HUES64 (cell line): ENCODE data around the gene TMUB1.

Source experiments
- H3K27ac ChIP-seq: 2 replicates; pipeline ENCODE4 v1.7.0; 2013; ENCODE audit warnings: low read depth, low read length, inconsistent platforms
- H3K27me3 ChIP-seq: 2 replicates; pipeline ENCODE4 v1.6.1; 2013; ENCODE audit warnings: mild to moderate bottlenecking, low read length; ENCODE audit not compliant: insufficient read depth
- H3K36me3 ChIP-seq: 2 replicates; pipeline ENCODE4 v1.6.1; 2013; ENCODE audit warnings: mild to moderate bottlenecking, low read length; ENCODE audit not compliant: insufficient read depth
- H3K4me1 ChIP-seq: 2 replicates; pipeline ENCODE4 v1.6.1; 2013; ENCODE audit warnings: mild to moderate bottlenecking, low read length, moderate library complexity; ENCODE audit not compliant: insufficient read depth
- H3K4me3 ChIP-seq: 2 replicates; pipeline ENCODE4 v1.5.1; 2013; ENCODE audit warnings: mild to moderate bottlenecking, low read length, moderate library complexity
- H3K9ac ChIP-seq: 2 replicates; pipeline ENCODE4 v1.6.1; 2013; ENCODE audit warnings: mild to moderate bottlenecking, low read depth, low read length
- H3K9me3 ChIP-seq: 2 replicates; pipeline ENCODE4 v1.6.1; 2013; ENCODE audit warnings: low read depth, low read length; ENCODE audit not compliant: insufficient read depth
- WGBS: fragments of 150-250, 120-280 bp; methylation state at CpG from one replicate; pipeline ENCODE4 v1.1.7; 2013; ENCODE audit warnings: missing lambda C conversion rate; 5-methylcytosine and 5-hydroxymethylcytosine counted together

Gene TMUB1

DNA sequence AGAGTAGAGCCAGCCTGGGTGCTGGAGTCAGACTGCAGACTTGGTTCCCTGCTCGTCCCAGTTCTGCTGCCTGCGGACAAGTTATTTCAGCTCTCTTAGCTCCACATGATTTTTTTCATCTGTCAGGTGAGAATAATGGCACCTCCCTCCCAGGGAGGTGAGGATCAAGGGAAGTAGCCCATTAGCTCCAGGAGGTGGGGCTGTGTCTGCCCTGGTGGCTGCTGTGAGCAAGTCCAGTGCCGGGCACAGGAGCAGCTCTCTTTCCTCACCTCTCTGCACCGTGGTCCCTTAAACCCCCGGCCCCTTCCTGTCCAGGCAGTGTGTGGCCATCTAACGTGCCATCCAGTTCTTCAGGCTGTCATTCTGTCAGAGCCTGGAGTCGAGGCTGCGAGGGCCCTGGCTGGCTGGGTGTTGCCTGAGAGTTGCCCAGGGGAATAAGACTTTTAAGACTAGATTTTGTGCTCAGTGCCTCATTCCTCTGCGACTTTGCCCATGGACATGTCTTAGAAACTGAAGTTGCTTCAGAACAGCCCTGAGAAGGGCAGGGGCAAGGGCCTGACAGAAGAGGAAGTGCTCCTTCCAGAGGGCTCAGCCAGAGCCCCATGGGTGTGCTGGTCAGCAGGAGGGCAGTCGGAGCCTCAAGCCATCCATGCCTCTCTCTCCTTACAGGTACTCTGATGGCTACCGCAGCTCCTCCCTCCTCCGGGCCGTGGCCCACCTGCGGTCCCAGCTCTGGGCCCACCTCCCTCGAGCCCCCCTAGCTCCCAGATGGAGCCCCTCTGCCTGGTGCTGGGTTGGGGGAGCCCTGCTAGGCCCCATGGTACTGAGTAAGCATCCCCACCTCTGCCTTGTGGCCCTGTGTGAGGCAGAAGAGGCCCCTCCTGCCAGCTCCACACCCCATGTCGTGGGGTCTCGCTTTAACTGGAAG is 50.1 kb downstream of the TMUB1 start:
- 91% methylated on average over 17 of the region's 17 CpGs for WGBS
- Histone ChIP-seq H3K36me3 (peaks cover 16% of the 10 kb centered on the region), H3K27ac (no peak overlapping the region)

More for the DNA sequence above, 50.1 kb downstream of the TMUB1 start:
- 0 out of 2 replicates have a peak, but pooled peaks cover 3% of the 10 kb centered on the region for H3K4me1 ChIP-seq
- no peak overlapping the region for H3K4me3 ChIP-seq
- H3K9ac ChIP-seq, result no peak overlapping the region
- no peaks in the 10 kb centered on the region for H3K27me3 ChIP-seq
- H3K9me3 ChIP-seq, result no peaks in the 10 kb centered on the region
